Measurements from ENCODE around the gene SEC14L6. TPM values are rescaled to one million over a fixed set of nuclear protein-coding genes. Genes with fewer than 3 reads are reported as not detected.

Gene SEC14L6
- total RNA-seq, 1 experiment from 2014 or later, result not detected

DNA sequence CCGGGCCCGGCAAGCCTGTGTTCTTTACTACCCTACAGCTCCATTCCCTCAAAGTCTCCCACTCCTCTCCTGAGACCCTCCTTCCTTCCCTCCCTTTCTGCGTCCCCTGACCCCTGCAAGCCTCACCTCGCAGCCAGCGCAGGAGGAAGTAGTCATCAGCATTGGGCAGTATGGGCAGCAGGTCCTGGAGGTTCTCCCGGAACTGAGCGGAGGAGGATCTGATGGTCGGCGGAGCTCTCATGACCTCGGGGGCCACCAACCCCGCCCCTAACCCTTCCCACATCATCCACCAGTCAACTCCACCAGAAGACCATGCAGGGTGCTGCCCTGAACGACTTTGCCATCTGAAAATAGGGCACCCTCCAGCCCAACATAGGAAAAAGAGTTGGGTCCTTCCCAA is 43.0 kb downstream of the SEC14L6 start:
- Mint-ChIP-seq H3K27me3 (ENCODE audit: insufficient read depth, unreplicated experiment) (no peaks in the 10 kb centered on the region), H3K36me3 (ENCODE audit: insufficient read depth, unreplicated experiment) (peaks cover 6% of the 10 kb centered on the region), H3K4me1 (ENCODE audit: insufficient read depth, unreplicated experiment) (no peaks in the 10 kb centered on the region), H3K4me3 (ENCODE audit: unreplicated experiment) (no peak overlapping the region), H3K9me3 (ENCODE audit: unreplicated experiment) (no peaks in the 10 kb centered on the region), H3K27ac (ENCODE audit: low read depth, unreplicated experiment) (no peak overlapping the region)
- ChIA-PET CTCF (interaction anchor here (0.6 to 1.5 kb wide), 2 partner anchors 19 to 39 kb away, joined by 3 to 9 read pairs; no protein-coding TSS in a partner anchor), POLR2A (no interaction called here)
- DNase-seq (ENCODE audit: unreplicated experiment), result no peak
- TF ChIP-seq, protein P1, sequence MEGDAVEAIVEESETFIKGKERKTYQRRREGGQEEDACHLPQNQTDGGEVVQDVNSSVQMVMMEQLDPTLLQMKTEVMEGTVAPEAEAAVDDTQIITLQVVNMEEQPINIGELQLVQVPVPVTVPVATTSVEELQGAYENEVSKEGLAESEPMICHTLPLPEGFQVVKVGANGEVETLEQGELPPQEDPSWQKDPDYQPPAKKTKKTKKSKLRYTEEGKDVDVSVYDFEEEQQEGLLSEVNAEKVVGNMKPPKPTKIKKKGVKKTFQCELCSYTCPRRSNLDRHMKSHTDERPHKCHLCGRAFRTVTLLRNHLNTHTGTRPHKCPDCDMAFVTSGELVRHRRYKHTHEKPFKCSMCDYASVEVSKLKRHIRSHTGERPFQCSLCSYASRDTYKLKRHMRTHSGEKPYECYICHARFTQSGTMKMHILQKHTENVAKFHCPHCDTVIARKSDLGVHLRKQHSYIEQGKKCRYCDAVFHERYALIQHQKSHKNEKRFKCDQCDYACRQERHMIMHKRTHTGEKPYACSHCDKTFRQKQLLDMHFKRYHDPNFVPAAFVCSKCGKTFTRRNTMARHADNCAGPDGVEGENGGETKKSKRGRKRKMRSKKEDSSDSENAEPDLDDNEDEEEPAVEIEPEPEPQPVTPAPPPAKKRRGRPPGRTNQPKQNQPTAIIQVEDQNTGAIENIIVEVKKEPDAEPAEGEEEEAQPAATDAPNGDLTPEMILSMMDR (IDR thresholded peaks at IDR 0.05; ENCODE audit: unreplicated experiment), result no peak
- intact Hi-C loops (cut with micrococcal nuclease), result no loop called here
- BruUV-seq (replicated peaks), result no TSS peak

DNA sequence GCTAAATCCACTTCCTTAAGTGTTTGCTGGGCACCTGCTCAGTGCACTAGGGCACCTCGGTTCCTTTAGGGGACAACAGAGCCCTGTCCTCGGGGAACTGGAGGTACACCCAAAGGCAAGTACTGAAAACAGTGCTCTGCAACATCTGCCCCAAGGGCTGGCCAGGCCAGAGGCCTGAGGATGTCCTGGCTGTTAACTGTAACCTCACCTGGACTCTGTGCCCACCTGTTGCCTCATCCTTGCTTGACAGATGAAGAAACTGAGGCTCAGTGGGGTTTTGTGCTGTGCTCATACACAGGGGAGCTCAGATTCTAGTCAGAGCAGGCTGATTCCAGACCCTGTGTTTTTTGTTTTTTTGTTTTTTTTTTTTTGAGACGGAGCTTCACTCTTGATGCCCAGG is 43.6 kb downstream of the SEC14L6 start:
- POLR2A ChIA-PET, result no interaction called here
- no TSS peak for BruUV-seq (replicated peaks)
- H3K4me3 Mint-ChIP-seq (ENCODE audit: unreplicated experiment), result no peak overlapping the region
- intact Hi-C loops (cut with micrococcal nuclease), result no loop called here
- H3K36me3 Mint-ChIP-seq (ENCODE audit: insufficient read depth, unreplicated experiment), result peaks cover 6% of the 10 kb centered on the region
- no peak for DNase-seq (ENCODE audit: unreplicated experiment)
- CTCF ChIA-PET, result interaction anchor here (1.2 to 1.5 kb wide), 2 partner anchors 18 to 286 kb away, joined by 3 to 9 read pairs; no protein-coding TSS in a partner anchor
- H3K9me3 Mint-ChIP-seq (ENCODE audit: unreplicated experiment), result no peaks in the 10 kb centered on the region
- H3K27ac Mint-ChIP-seq (ENCODE audit: low read depth, unreplicated experiment), result no peak overlapping the region
- no peaks in the 10 kb centered on the region for H3K4me1 Mint-ChIP-seq (ENCODE audit: insufficient read depth, unreplicated experiment)
- peaks cover 6% of the 10 kb centered on the region for H3K27me3 Mint-ChIP-seq (ENCODE audit: insufficient read depth, unreplicated experiment)
- TF ChIP-seq, protein P1 (IDR thresholded peaks at IDR 0.05; ENCODE audit: unreplicated experiment), result no peak

DNA sequence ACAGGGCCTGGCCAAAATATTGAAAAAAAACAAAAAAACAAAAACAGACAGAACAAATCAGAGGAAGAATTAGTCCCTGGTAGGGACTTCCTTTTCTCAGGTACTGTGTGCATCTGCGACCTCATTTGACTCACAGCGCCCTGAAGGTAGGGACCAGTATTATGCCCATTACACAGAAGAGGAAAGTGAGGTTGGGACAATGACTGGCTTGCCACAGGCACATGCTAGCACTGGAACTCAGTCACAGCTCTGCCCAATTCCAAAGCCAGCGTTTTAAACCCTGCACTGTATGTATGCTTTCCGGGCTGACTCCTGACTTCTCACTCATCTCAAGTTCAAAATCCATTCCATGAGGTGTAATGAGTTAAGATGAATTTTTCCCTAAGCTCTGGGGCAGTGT is 44.4 kb downstream of the SEC14L6 start:
- TF ChIP-seq, protein P1 (IDR thresholded peaks at IDR 0.05; ENCODE audit: unreplicated experiment), result no peak
- Mint-ChIP-seq H3K36me3 (ENCODE audit: insufficient read depth, unreplicated experiment) (peaks cover 6% of the 10 kb centered on the region), H3K9me3 (ENCODE audit: unreplicated experiment) (no peaks in the 10 kb centered on the region), H3K4me1 (ENCODE audit: insufficient read depth, unreplicated experiment) (no peaks in the 10 kb centered on the region), H3K27me3 (ENCODE audit: insufficient read depth, unreplicated experiment) (peaks cover 13% of the 10 kb centered on the region), H3K4me3 (ENCODE audit: unreplicated experiment) (no peak overlapping the region), H3K27ac (ENCODE audit: low read depth, unreplicated experiment) (no peak overlapping the region)
- no TSS peak for BruUV-seq (replicated peaks)
- intact Hi-C loops (cut with micrococcal nuclease), result no loop called here
- ChIA-PET POLR2A (no interaction called here), CTCF (interaction anchor here (1.2 kb wide), 1 partner anchor 286 kb away, joined by 3 read pairs; no protein-coding TSS in a partner anchor)
- no peak for DNase-seq (ENCODE audit: unreplicated experiment)

DNA sequence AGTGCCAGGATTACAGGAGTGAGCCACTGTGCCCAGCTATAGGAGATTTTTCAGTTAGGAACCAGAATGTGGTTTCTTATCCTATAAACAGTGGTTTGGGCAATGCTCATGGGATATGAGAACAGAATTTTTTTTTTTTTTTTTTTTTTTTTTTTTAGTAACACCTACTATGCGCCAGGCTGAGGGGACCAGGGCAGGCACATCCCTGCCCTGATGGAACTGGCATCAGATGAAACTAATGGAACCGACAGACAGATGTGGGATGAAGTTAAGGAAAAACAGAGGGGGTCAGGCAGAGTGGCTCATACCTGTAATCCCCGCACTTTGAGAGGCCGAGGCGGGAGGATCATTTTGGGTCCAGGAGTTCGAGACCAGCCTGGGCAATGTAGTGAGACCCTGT is 45.9 kb downstream of the SEC14L6 start:
- H3K36me3 Mint-ChIP-seq (ENCODE audit: insufficient read depth, unreplicated experiment), result peaks cover 6% of the 10 kb centered on the region
- no peak overlapping the region for H3K4me3 Mint-ChIP-seq (ENCODE audit: unreplicated experiment)
- TF ChIP-seq, protein P1 (IDR thresholded peaks at IDR 0.05; ENCODE audit: unreplicated experiment), result no peak
- peaks cover 20% of the 10 kb centered on the region for H3K27me3 Mint-ChIP-seq (ENCODE audit: insufficient read depth, unreplicated experiment)
- no peak overlapping the region for H3K27ac Mint-ChIP-seq (ENCODE audit: low read depth, unreplicated experiment)
- no peaks in the 10 kb centered on the region for H3K4me1 Mint-ChIP-seq (ENCODE audit: insufficient read depth, unreplicated experiment)
- POLR2A ChIA-PET, result no interaction called here
- BruUV-seq (replicated peaks), result no TSS peak
- DNase-seq (ENCODE audit: unreplicated experiment), result no peak
- no peaks in the 10 kb centered on the region for H3K9me3 Mint-ChIP-seq (ENCODE audit: unreplicated experiment)
- intact Hi-C loops (cut with micrococcal nuclease), result no loop called here
- CTCF ChIA-PET, result interaction anchor here (0.6 to 0.8 kb wide), 2 partner anchors 48 to 51 kb away, joined by 3 to 6 read pairs; no protein-coding TSS in a partner anchor
